ENCODE data around the gene IPMK.

- no peak for TF ChIP-seq CTCF (IDR thresholded peaks at IDR 0.05)
- no peak for TF ChIP-seq EP300 (IDR thresholded peaks at IDR 0.05)
Observed at GRCh38 chr10:58240531-58240930, 27.2 kb downstream of the IPMK start.
